VCaP (cell line): ENCODE results near the gene ADAM10.

Source experiments
- H3K27ac ChIP-seq: fragments of 450-650 bp; 2 replicates; pipeline ENCODE4 v1.5.1; 2017
- CTCF ChIP-seq: fragments of 450-650 bp; conservative IDR thresholded peaks from 2 replicates; pipeline ENCODE4 v1.5.1; 2017; ENCODE audit warnings: mild to moderate bottlenecking, moderate library complexity

ADAM10 gene

GRCh38 chr15:58639992-58640391 is 109.5 kb downstream of the ADAM10 start:
- no peak overlapping the region for H3K27ac ChIP-seq
- no peak for TF ChIP-seq CTCF

- H3K27ac ChIP-seq = no peak overlapping the region
- TF ChIP-seq CTCF = no peak
Observed at GRCh38 chr15:58639002-58639756, 110.3 kb downstream of the ADAM10 start.

- no peak for TF ChIP-seq CTCF
- no peak overlapping the region for H3K27ac ChIP-seq
Observed at GRCh38 chr15:58632789-58633188, 116.7 kb downstream of the ADAM10 start.

- no peak overlapping the region for H3K27ac ChIP-seq
Observed at GRCh38 chr15:58631319-58631718, 118.2 kb downstream of the ADAM10 start.

GRCh38 chr15:58629625-58630024 is 119.9 kb downstream of the ADAM10 start:
- TF ChIP-seq CTCF = no peak
- H3K27ac ChIP-seq = peak overlapping the region; percentile 58; the same call in 1 of the 2 replicates

More at GRCh38 chr15:58631319-58631718, 118.2 kb downstream of the ADAM10 start:
- TF ChIP-seq CTCF = no peak

GRCh38 chr15:58628206-58628947 is 121.1 kb downstream of the ADAM10 start:
- no peak for TF ChIP-seq CTCF
- H3K27ac ChIP-seq = peak overlapping the region; percentile 58

- no peak for TF ChIP-seq CTCF
- peak overlapping the region; percentile 58 for H3K27ac ChIP-seq
Observed at GRCh38 chr15:58627701-58628100, 121.8 kb downstream of the ADAM10 start.
